GM21737 (cell line): Measurements from ENCODE around the gene HLA-E.
A peak's percentile ranks its signal among the peaks of the same experiment; 100 is the strongest.
"Not testable (repeated sequence)": the region's sequence is repeated elsewhere in the genome, so short reads cannot be mapped to it uniquely, and the experiment has no call there.

Source experiments
- ATAC-seq: cut with Tn5 transposase; IDR thresholded peaks from one replicate; pipeline ENCODE4 v1.9.1; 2021; ENCODE audit warnings: mild to moderate bottlenecking, moderate library complexity; ENCODE audit not compliant: unreplicated experiment

HLA-E gene

GRCh38 chr6:30480536-30481156 is 8.7 kb upstream of the HLA-E start:
- ATAC-seq, result no peak

GRCh38 chr6:30481211-30481964 is 7.9 kb upstream of the HLA-E start:
- no peak for ATAC-seq

GRCh38 chr6:30481965-30482644 is 7.2 kb upstream of the HLA-E start:
- not testable (repeated sequence) for ATAC-seq

GRCh38 chr6:30483677-30484279 is 5.5 kb upstream of the HLA-E start:
- ATAC-seq, result no peak

GRCh38 chr6:30485236-30485635 is 4.1 kb upstream of the HLA-E start:
- no peak for ATAC-seq

GRCh38 chr6:30487926-30488325 is 1.4 kb upstream of the HLA-E start:
- no peak for ATAC-seq

- ATAC-seq, result not testable (repeated sequence)
These were observed 620 bp upstream of the HLA-E start for GRCh38 chr6:30488697-30489080.

GRCh38 chr6:30490026-30490876 is 942 bp downstream of the HLA-E start:
- ATAC-seq, result peak; percentile 39

GRCh38 chr6:30491291-30491953 is 2.1 kb downstream of the HLA-E start:
- not testable (repeated sequence) for ATAC-seq

GRCh38 chr6:30491991-30492952 is 3.0 kb downstream of the HLA-E start:
- no peak for ATAC-seq

GRCh38 chr6:30493643-30494250 is 4.4 kb downstream of the HLA-E start:
- no peak for ATAC-seq

GRCh38 chr6:30494291-30494861 is 5.1 kb downstream of the HLA-E start:
- ATAC-seq, result no peak

- not testable (repeated sequence) for ATAC-seq
These were observed 5.8 kb downstream of the HLA-E start for GRCh38 chr6:30495060-30495459.

- no peak for ATAC-seq
These were observed 6.7 kb downstream of the HLA-E start for GRCh38 chr6:30495993-30496392.

- not testable (repeated sequence) for ATAC-seq
These were observed 7.9 kb downstream of the HLA-E start for GRCh38 chr6:30497261-30497599.

GRCh38 chr6:30497714-30498113 is 8.4 kb downstream of the HLA-E start:
- no peak for ATAC-seq

- ATAC-seq, result not testable (repeated sequence)
These were observed 9.4 kb downstream of the HLA-E start for GRCh38 chr6:30498705-30499104.
